Measurements from ENCODE around the gene STIMATE. TPM values are rescaled to one million over a fixed set of nuclear protein-coding genes. Genes with fewer than 3 reads are reported as not detected.

STIMATE gene
- total RNA-seq, 4 donors from 2014 or later = 15.9 to 25.7 (median 19.3) TPM

- H3K36me3 ChIP-seq = no peaks in the 10 kb centered on the region
- no peak overlapping the region for H3K27ac ChIP-seq
- TF ChIP-seq, protein P1, sequence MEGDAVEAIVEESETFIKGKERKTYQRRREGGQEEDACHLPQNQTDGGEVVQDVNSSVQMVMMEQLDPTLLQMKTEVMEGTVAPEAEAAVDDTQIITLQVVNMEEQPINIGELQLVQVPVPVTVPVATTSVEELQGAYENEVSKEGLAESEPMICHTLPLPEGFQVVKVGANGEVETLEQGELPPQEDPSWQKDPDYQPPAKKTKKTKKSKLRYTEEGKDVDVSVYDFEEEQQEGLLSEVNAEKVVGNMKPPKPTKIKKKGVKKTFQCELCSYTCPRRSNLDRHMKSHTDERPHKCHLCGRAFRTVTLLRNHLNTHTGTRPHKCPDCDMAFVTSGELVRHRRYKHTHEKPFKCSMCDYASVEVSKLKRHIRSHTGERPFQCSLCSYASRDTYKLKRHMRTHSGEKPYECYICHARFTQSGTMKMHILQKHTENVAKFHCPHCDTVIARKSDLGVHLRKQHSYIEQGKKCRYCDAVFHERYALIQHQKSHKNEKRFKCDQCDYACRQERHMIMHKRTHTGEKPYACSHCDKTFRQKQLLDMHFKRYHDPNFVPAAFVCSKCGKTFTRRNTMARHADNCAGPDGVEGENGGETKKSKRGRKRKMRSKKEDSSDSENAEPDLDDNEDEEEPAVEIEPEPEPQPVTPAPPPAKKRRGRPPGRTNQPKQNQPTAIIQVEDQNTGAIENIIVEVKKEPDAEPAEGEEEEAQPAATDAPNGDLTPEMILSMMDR (IDR thresholded peaks at IDR 0.05) = no peak
- no peak for TF ChIP-seq POLR2A (IDR thresholded peaks at IDR 0.05)
- no peak for DNase-seq (ENCODE audit: low spot score in 2 of 2)
- no peaks in the 10 kb centered on the region for H3K9me3 ChIP-seq
- 73% methylated on average over 7 of the region's 8 CpGs for WGBS
- H3K4me1 ChIP-seq = no peaks in the 10 kb centered on the region
- H3K27me3 ChIP-seq = no peaks in the 10 kb centered on the region
- H3K4me3 ChIP-seq = no peak overlapping the region
Observed at GRCh38 chr3:52860424-52860768, 37.0 kb downstream of the STIMATE start.

- Histone ChIP-seq H3K27me3 (no peaks in the 10 kb centered on the region), H3K36me3 (no peaks in the 10 kb centered on the region), H3K27ac (no peak overlapping the region), H3K4me3 (no peak overlapping the region), H3K4me1 (no peaks in the 10 kb centered on the region), H3K9me3 (no peaks in the 10 kb centered on the region)
- WGBS = 81% methylated on average over 8 of the region's 8 CpGs
- TF ChIP-seq EP300 (IDR thresholded peaks at IDR 0.05) (no peak), POLR2A (IDR thresholded peaks at IDR 0.05) (no peak), POLR2AphosphoS5 (IDR thresholded peaks at IDR 0.05) (no peak)
- TF ChIP-seq, protein P1 (IDR thresholded peaks at IDR 0.05) = no peak
- no peak for DNase-seq (ENCODE audit: low spot score in 2 of 2)
Observed at GRCh38 chr3:52859686-52860423, 37.5 kb downstream of the STIMATE start.

DNA sequence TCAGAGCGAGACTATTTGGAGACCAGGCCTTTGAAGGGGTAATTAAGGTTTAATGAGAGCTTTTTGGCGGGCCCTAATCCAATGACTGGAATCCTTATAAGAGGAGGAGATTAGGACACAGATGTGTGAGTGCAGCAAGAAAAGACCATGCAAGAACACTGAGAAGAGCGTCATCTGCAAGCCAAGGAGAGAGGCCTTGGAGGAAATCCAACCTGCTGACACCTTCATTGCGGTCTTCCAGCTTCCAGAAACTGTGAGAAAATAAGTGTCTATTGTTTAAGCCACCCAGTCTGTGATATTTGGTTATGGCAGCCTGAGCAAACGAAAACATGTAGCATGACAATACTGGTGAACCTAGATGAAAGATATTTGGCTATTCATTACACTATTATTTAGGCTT lies 39.5 kb downstream of the STIMATE start:
- DNase-seq (ENCODE audit: low spot score in 2 of 2) = no peak
- no peak for TF ChIP-seq POLR2A (IDR thresholded peaks at IDR 0.05)
- TF ChIP-seq, protein P1 (IDR thresholded peaks at IDR 0.05) = no peak
- TF ChIP-seq POLR2AphosphoS5 (IDR thresholded peaks at IDR 0.05) = no peak
- no peak for TF ChIP-seq EP300 (IDR thresholded peaks at IDR 0.05)
- Histone ChIP-seq H3K27ac (no peak overlapping the region), H3K36me3 (peaks cover 8% of the 10 kb centered on the region), H3K4me1 (no peaks in the 10 kb centered on the region), H3K9me3 (no peaks in the 10 kb centered on the region), H3K4me3 (no peak overlapping the region), H3K27me3 (no peaks in the 10 kb centered on the region)
- WGBS = 90% methylated on average over 5 of the region's 5 CpGs

DNA sequence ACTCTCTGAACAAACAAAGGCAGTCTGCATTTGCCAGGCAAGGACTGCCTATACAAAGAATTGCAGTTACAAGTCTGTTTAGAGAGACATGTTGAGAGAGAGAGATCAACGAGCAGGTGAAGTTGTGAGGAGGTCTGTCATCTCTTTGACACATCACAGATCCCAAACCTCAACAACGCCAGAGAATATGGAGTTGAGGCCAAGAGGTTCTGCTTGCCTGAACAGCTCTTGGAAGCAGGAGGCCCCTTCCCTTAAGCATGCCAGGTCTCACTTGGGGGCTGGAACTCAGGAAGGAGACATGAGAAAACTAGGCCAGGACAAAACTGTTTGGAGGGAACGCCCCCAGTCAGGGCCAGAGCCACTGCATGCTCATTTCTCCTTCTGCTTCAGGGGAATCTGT lies 40.2 kb downstream of the STIMATE start:
- H3K4me3 ChIP-seq = no peak overlapping the region
- H3K27me3 ChIP-seq = no peaks in the 10 kb centered on the region
- DNase-seq (ENCODE audit: low spot score in 2 of 2) = no peak
- 75% methylated on average over 3 of the region's 3 CpGs for WGBS
- TF ChIP-seq EP300 (IDR thresholded peaks at IDR 0.05) (no peak), POLR2AphosphoS5 (IDR thresholded peaks at IDR 0.05) (no peak), POLR2A (IDR thresholded peaks at IDR 0.05) (no peak)
- TF ChIP-seq, protein P1 (IDR thresholded peaks at IDR 0.05) = no peak
- no peaks in the 10 kb centered on the region for H3K9me3 ChIP-seq
- H3K36me3 ChIP-seq = peaks cover 13% of the 10 kb centered on the region
- no peak overlapping the region for H3K27ac ChIP-seq
- no peaks in the 10 kb centered on the region for H3K4me1 ChIP-seq

- no peak for TF ChIP-seq POLR2A (IDR thresholded peaks at IDR 0.05)
- TF ChIP-seq, protein P1 (IDR thresholded peaks at IDR 0.05) = no peak
- no peak for TF ChIP-seq POLR2AphosphoS5 (IDR thresholded peaks at IDR 0.05)
- no peak for TF ChIP-seq EP300 (IDR thresholded peaks at IDR 0.05)
- no peaks in the 10 kb centered on the region for H3K4me1 ChIP-seq
- H3K27ac ChIP-seq = no peak overlapping the region
- WGBS = 88% methylated on average over 5 of the region's 5 CpGs
- H3K4me3 ChIP-seq = no peak overlapping the region
- peaks cover 17% of the 10 kb centered on the region for H3K36me3 ChIP-seq
- no peaks in the 10 kb centered on the region for H3K27me3 ChIP-seq
- DNase-seq (ENCODE audit: low spot score in 2 of 2) = no peak
- no peaks in the 10 kb centered on the region for H3K9me3 ChIP-seq
Observed at GRCh38 chr3:52856666-52857065, 40.7 kb downstream of the STIMATE start.
